Activated T-cell treated with anti-CD3 and anti-CD28 coated beads, Interleukin-2, amount 50 U/mL, for 48 hours (primary cell): ENCODE results near the gene DBN1.
"Not testable (repeated sequence)": the region's sequence is repeated elsewhere in the genome, so short reads cannot be mapped to it uniquely, and the experiment has no call there.

Experiments
- DNase-seq, 2 experiments: peaks; one replicate each; pipeline ENCODE4 v3.0.0-alpha.2; 2020

DBN1 gene

DNA sequence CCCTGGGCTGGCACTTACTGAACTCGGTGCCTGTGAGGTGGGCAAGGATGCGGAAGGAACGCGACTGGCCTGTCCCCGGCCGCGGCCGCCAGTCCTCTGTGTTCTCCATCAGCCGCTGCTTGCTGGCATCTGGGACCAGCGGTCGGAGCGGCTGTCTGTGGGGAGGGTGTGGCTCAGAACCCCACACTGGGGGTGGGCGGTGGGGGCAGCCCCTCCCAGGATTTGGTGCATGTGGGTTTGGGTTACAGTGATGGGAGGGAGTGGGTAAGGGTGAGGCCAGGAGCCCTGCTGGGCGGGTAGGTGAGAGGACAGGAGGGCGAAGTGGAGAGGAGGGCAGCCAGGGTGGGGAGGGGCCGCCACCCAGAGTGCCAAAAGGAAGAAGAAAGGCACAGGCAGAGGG, 17.6 kb upstream of the DBN1 start:
- no peak for DNase-seq

DNA sequence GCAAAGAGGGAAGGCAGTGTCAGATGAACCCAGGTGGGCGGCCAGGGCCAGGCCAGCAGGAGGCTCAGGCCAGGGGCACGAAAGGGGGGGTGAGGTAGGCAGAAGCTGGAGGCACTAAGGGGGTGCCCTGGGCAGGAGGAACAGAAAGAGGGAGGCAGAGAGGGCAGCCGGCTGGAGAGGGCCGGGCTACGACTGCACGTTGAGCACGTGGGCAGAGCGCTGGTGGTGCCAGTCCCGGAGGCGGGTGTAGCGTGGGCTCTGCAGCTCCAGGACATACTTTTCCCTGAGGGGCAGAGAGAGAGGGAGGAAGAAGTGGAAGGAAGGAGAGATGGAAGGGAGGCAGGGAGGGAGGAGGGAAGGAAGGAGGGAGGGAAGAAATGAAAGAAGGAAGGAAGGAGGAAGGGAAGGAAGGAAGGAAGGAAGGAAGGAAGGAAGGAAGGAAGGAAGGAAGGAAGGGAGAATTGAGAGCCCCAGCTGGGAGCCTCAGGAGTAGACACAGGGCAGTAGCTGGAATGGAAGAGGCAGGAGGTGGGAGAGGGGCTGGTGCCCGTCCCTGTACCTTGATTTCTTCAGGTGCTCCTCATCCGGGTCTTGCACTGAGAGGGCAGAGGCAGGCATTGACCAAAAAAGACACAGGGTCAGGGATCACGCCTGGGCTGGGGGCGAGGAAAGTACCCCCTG, 17.0 kb upstream of the DBN1 start:
- no peak for DNase-seq

GRCh38 chr5:177489119-177489716, 15.8 kb upstream of the DBN1 start:
- no peak for DNase-seq

DNA sequence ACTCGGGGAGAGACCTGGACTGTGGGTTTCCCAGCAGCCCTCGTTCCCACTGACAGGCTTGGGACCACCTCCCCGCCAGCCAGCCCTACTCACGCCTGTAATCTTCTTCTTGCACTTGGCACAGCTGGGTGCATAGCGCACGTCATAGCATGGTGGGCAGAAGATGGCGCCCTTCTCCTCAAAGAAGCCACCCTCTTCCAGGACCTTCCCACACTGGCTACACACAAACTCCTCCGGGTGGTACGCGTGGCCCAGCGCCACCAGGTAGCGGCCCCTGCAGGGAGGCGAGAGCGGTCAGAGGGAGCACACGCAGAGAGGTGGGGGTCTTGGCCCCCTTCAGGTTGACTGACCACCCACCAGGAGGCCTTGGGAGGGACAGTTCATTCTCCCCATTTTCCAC, 14.5 kb upstream of the DBN1 start:
- DNase-seq: no peak

- no peak for DNase-seq
Observed at GRCh38 chr5:177487144-177487543, 13.7 kb upstream of the DBN1 start.

DNA sequence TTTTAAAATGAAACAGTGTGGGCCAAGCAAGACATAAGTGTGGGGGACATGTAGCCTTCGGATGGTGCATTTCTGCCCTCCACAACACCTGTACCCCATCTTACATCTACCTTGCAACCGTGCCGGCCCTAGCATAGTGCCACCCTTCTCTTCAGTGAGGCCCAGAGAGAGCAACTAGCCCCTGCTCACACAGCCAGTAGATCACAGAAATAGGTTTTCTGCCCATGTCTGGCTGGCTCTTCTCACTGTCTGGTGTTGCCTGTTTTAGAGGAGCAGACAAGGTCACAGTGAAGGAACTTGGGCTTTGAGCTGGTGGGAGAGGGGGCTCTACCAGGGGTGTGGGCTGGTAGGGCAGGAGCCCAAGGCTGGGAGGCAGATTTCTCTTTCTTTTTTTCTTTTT, 12.8 kb upstream of the DBN1 start:
- DNase-seq: no peak

DNA sequence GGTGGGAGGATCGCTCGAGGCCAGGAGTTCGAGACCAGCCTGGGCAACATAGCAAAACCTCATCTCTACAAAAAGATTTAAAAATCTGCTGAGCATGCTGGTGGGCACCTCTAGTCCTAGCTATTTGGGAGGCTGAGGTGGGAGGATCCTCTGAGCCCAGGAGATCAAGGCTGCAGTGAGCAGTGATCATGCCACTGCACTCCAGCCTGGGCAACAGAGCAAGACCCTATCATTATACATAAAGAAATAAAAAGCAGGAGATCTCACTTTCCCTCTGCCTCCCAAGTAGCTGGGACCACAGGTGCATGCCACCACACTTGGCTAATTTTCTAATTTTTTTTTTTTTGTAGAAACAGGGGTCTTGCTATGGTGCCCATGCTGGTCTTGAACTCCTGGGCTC, 12.3 kb upstream of the DBN1 start:
- not testable (repeated sequence) for DNase-seq

- no peak for DNase-seq
Observed at GRCh38 chr5:177484902-177485549, 11.6 kb upstream of the DBN1 start.

DNA sequence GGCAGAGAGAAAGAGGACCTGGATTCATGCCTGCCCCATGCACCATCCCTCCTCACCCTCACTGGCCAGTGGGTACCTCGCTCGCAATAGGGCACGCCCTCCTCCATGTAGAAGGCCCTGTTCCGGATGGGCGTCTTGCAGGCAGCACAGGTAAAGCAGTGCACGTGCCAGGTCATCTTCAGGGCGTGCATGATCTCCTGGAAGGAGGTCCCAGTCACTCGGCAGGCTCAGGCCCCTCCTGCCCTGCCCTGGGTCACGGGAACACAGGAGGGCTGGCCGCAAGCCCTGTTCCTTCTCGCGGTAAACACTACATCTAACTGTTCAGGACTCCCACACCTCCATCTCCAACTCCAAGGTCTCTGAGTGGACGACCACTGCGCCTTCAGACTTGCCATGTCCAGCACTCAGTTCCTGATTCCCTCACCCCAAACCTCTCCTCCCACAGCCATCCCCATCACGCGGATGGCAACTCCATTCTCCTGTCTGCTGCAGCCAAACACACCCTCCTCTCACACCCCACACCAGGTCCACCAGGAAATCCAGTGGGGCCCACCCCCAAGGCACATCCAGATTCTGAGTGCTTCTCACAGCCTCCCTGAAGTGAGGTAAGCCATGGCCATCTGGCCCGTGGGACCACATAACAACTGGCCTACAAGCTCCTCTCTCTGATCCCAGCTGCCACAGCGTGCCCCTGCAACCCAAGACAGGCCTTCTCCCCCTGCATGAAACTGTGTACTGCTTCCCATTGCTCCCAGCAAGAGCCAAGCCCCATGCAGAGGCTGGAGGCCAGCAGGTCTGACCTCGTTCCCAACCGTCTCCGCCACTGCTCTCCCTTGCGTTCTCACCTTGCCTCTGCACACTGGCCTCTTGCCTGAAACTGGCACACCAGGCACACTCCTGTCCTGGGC, 10.8 kb upstream of the DBN1 start:
- no peak for DNase-seq

DNA sequence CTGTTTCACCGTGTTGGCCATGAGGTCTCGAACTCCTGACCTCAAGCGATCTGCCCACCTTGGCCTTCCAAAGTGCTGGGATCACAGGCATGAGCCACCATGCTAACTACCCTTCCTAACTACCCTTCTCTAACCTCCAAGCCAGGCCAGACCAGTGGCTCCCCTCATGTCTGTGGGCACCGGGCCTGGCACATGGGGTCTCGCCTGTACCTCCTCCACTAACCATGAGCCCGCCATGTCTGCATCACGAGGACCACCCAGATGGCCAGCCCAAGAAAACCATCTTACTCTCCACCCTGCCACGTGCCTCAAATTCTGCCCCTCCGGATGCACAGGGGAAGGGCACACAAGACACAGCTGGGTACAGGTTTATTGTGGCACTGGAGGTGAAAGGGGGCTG, 9.6 kb upstream of the DBN1 start:
- DNase-seq: no peak

DNA sequence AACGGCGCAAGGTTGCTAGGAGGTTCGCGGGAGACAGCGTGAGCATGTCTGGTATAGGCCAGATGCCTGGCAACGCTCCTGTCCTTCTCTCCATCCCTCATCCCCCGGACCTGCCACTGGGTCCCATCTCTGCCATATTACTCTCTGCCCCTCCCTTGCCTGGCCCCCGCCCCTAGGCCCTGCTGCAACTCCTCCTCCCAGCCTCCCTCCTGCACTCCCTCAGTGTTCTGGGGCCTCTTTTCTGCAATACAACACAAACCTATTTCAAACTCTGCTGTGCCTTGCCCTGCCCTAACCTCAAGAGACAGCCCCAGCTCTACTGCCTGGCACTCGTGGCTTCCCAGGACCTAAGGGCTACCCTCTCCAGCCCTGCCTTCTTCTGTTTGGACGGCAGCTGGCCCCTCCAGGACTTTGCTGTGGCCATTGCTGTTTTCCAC, 8.9 kb upstream of the DBN1 start:
- no peak for DNase-seq

DNA sequence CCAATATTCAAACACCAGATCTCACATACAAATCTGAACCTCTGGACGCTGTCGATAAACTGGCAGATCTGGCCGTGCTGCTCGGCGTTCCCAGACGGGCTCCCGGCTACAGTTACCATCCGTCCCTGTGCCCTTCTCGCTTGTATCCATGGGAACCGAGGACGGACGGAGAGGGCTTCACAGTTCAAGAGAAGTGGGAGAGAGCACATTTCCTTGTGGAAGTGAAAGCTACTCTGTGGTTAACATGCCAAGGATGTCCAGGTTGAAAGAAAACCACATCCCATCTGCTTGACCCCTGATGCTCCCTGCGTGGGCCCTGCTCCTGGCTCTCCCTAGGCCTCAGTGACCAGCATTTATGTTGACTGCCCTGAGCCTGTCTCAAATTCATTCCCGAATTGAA, 6.3 kb upstream of the DBN1 start:
- DNase-seq: no peak

GRCh38 chr5:177478711-177479646, 5.5 kb upstream of the DBN1 start:
- DNase-seq: peak; percentile 66 to 67

GRCh38 chr5:177477701-177478477, 4.5 kb upstream of the DBN1 start:
- no peak for DNase-seq

- DNase-seq: no peak
Observed at GRCh38 chr5:177476531-177477233, 3.2 kb upstream of the DBN1 start.

- peak in 1 of 2 experiments; percentile 39 for DNase-seq
Observed at GRCh38 chr5:177475563-177476427, 2.4 kb upstream of the DBN1 start.

DNA sequence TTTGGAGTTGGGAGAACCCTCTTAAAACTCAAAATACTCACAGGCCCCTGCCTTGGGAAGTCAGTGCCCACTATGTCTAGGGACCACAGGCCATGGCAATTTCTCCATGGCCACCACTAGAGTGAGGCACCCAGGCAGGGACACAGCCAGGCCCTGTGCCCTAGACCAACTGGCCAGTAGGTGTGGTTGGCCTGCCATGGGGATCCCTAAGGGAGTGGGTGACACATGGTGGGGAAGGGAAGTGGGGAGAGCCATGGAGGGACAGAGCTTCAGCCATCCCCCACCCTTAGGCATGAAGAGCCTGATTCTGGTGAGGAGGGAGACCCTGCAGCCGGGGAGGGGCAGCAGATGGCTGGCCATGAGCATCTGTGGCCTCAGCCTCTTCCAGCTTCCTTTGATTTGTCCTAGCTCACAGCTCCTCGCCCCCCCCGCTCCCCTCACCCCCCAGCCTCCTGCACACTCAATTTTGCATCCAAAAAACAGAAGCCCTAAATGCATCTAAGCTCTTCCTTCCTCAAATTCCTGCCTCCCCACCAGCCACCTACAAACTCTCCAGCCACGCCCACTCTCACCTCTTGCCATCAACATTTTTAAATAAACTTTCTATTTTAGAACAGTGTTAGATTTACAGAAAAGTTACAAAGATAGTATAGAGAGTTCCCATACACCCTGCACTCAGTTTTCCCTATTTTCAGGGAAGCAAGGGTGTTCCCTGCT, 1.6 kb upstream of the DBN1 start:
- DNase-seq: no peak

GRCh38 chr5:177474002-177474476, 605 bp upstream of the DBN1 start:
- DNase-seq: no peak
